Activated CD8-positive, alpha-beta T cell treated with anti-CD3 and anti-CD28 coated beads for 36 hours (primary cell): ENCODE results near the gene LRRC14B. TPM values are rescaled to one million over a fixed set of nuclear protein-coding genes. Genes with fewer than 3 reads are reported as not detected.
A peak's percentile ranks its signal among the peaks of the same experiment; 100 is the strongest.
"Not testable (repeated sequence)": the region's sequence is repeated elsewhere in the genome, so short reads cannot be mapped to it uniquely, and the experiment has no call there.

Experiments
- ATAC-seq: fragments of 200-7000 bp; cut with Tn5 transposase; one replicate; pipeline ENCODE4 v1.10.0; 2021; ENCODE audit warnings: mild to moderate bottlenecking, moderate library complexity
- CTCF ChIA-PET: fragments of 350-600 bp; sonication (Branson Sonifier 250); formaldehyde crosslinking; loops from one replicate; lab custom pipeline; 2021; ENCODE audit warnings: antibody characterized with exemption; lab: Charles Lee
- POLR2A ChIA-PET: fragments of 350-600 bp; sonication (Branson Sonifier 250); formaldehyde crosslinking; loops from one replicate; lab custom pipeline; 2021; ENCODE audit warnings: antibody characterized with exemption; lab: Charles Lee
- DNase-seq: peaks from one replicate; pipeline ENCODE4 v3.0.0-alpha.2; 2020
- H3K27ac Mint-ChIP-seq: one replicate; pipeline ENCODE4 v1.8.0; 2021; ENCODE audit warnings: mild to moderate bottlenecking, mixed read lengths
- H3K27me3 Mint-ChIP-seq: one replicate; pipeline ENCODE4 v1.8.0; 2021; ENCODE audit warnings: mixed read lengths
- H3K36me3 Mint-ChIP-seq: one replicate; pipeline ENCODE4 v1.8.0; 2021; ENCODE audit warnings: low read depth, mixed read lengths
- H3K4me1 Mint-ChIP-seq: one replicate; pipeline ENCODE4 v1.8.0; 2021; ENCODE audit warnings: low read depth, mixed read lengths
- H3K4me3 Mint-ChIP-seq: one replicate; pipeline ENCODE4 v1.8.0; 2021; ENCODE audit warnings: mild to moderate bottlenecking, moderate library complexity, mixed read lengths
- H3K9me3 Mint-ChIP-seq: one replicate; pipeline ENCODE4 v1.8.0; 2021; ENCODE audit warnings: mixed read lengths
- CTCF ChIP-seq: fragments of 200-600 bp; IDR thresholded peaks from one replicate; pipeline ENCODE4 v1.8.0; 2022; ENCODE audit warnings: antibody characterized with exemption, mild to moderate bottlenecking
- intact Hi-C: fragments of 100-400 bp; cut with micrococcal nuclease; formaldehyde crosslinking; loops from one replicate; pipeline ENCODE4 v1.10.0; 2022
- total RNA-seq, 2 experiments: library from RNA; stranded (reverse); gene quantifications; one replicate each; pipeline ENCODE4 v1.2.3, GENCODE V29; 2021

LRRC14B gene
- total RNA-seq, 2 experiments from 2014 or later = 0.16 TPM; not detected in 1

- Mint-ChIP-seq H3K36me3 (peaks cover 28% of the 10 kb centered on the region), H3K4me3 (peak overlapping the region; percentile 92), H3K4me1 (peaks cover 58% of the 10 kb centered on the region), H3K27ac (peak overlapping the region; percentile 94), H3K27me3 (no peaks in the 10 kb centered on the region), H3K9me3 (no peaks in the 10 kb centered on the region)
- ATAC-seq (peak; percentile 8), DNase-seq (peak; percentile 39)
- no peak for TF ChIP-seq CTCF
- POLR2A ChIA-PET = interaction anchor here (0.6 to 1.7 kb wide), 5 partner anchors 11 to 154 kb away, joined by 3 to 11 read pairs (median 3); partner anchors contain the start of gene PDCD6
- CTCF ChIA-PET = interaction anchor here (0.6 to 3.5 kb wide), 5 partner anchors 17 to 228 kb away, joined by 3 to 23 read pairs (median 4); partner anchors contain the start of gene PDCD6
- intact Hi-C loops = no loop called here
Measured at GRCh38 chr5:218457-219291, 27.4 kb downstream of the LRRC14B start.

GRCh38 chr5:219460-219863 lies 28.2 kb downstream of the LRRC14B start:
- Mint-ChIP-seq H3K4me1 (peaks cover 50% of the 10 kb centered on the region), H3K36me3 (peaks cover 27% of the 10 kb centered on the region), H3K27me3 (no peaks in the 10 kb centered on the region), H3K27ac (peak overlapping the region; percentile 94), H3K9me3 (no peaks in the 10 kb centered on the region), H3K4me3 (peak overlapping the region; percentile 92)
- ChIA-PET POLR2A (interaction anchor here (1.1 to 1.7 kb wide), 3 partner anchors 31 to 105 kb away, joined by 3 to 11 read pairs (median 6); partner anchors contain the start of gene PDCD6), CTCF (interaction anchor here (1.1 to 3.5 kb wide), 5 partner anchors 31 to 227 kb away, joined by 3 to 23 read pairs (median 4); partner anchors contain the start of gene PDCD6)
- intact Hi-C loops = no loop called here
- DNase-seq (peak; percentile 49), ATAC-seq (peak; percentile 15)
- TF ChIP-seq CTCF = no peak

- ATAC-seq (no peak), DNase-seq (peak; percentile 13)
- intact Hi-C loops = no loop called here
- CTCF ChIA-PET = interaction anchor here (1.1 to 3.5 kb wide), 5 partner anchors 32 to 227 kb away, joined by 3 to 23 read pairs (median 4); partner anchors contain the start of gene PDCD6
- Mint-ChIP-seq H3K9me3 (no peaks in the 10 kb centered on the region), H3K4me1 (peaks cover 46% of the 10 kb centered on the region), H3K27ac (peak overlapping the region; percentile 94), H3K36me3 (peaks cover 27% of the 10 kb centered on the region), H3K4me3 (peak overlapping the region; percentile 92), H3K27me3 (no peaks in the 10 kb centered on the region)
- TF ChIP-seq CTCF = no peak
- POLR2A ChIA-PET = interaction anchor here (1.5 to 1.7 kb wide), 2 partner anchors 32 to 51 kb away, joined by 6 to 11 read pairs; partner anchors contain the start of gene PDCD6
Measured at GRCh38 chr5:219991-220390, 28.7 kb downstream of the LRRC14B start.

GRCh38 chr5:222951-223715 lies 31.8 kb downstream of the LRRC14B start:
- POLR2A ChIA-PET = interaction anchor here (1.1 kb wide), 1 partner anchor 126 kb away, joined by 3 read pairs; no protein-coding TSS in a partner anchor

GRCh38 chr5:223791-224190 lies 32.5 kb downstream of the LRRC14B start:
- no peak for TF ChIP-seq CTCF
- H3K9me3 Mint-ChIP-seq = no peaks in the 10 kb centered on the region
- POLR2A ChIA-PET = no interaction called here
- H3K27ac Mint-ChIP-seq = no peak overlapping the region
- no peaks in the 10 kb centered on the region for H3K27me3 Mint-ChIP-seq
- peaks cover 31% of the 10 kb centered on the region for H3K36me3 Mint-ChIP-seq
- CTCF ChIA-PET = no interaction called here
- H3K4me1 Mint-ChIP-seq = peaks cover 29% of the 10 kb centered on the region
- no peak for DNase-seq
- no peak overlapping the region for H3K4me3 Mint-ChIP-seq
- intact Hi-C loops = no loop called here
- no peak for ATAC-seq

More at GRCh38 chr5:222951-223715, 31.8 kb downstream of the LRRC14B start:
- Mint-ChIP-seq H3K4me1 (peaks cover 29% of the 10 kb centered on the region), H3K27ac (peak overlapping the region; percentile 82), H3K36me3 (peaks cover 30% of the 10 kb centered on the region)
- CTCF ChIA-PET, ATAC-seq, H3K4me3 Mint-ChIP-seq, H3K9me3 Mint-ChIP-seq, H3K27me3 Mint-ChIP-seq, DNase-seq, intact Hi-C loops: not testable (repeated sequence)
